ENCODE measurements around the gene CUBN.

The CUBN gene

DNA sequence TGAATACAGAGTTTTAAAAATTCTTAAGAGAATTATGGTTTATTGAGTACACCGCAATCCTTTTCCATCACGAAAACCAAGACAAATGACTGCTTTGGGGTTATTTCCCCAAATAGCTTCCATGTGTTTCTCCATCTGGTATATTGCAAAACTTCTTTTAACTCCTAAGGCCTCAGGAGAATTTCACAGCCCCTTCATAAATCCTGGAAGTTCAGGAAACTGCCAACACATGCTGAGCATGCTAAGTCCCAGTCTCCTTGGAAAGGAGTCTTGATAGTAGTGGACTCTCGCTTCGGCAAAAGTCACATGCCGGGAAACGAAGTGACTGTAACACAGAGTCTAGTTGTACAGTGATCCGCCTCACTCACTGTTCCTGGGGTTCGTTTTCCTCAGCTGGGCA, 224.3 kb downstream of the CUBN start:
- DNase-seq, result no peak

DNA sequence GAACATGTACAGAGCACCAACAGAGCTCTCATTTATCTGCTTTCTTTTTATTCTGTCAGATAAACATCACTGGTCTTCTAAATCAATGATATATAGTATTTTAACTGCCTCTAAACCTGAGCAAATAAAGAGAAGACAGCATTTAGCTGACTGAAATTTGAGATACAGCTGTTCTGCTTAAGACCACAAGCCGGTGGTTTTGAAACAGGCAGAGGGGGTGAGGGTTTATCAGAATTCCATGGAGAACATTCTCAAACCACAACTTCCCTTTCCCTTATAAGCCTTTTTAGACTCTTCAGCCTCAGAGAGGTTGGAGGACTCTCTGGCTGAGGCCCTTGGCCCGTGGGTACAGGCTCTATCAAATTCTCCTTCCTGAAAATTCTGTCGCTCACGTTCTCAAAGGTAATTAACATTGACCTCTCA, 225.0 kb downstream of the CUBN start:
- DNase-seq, result no peak

DNA sequence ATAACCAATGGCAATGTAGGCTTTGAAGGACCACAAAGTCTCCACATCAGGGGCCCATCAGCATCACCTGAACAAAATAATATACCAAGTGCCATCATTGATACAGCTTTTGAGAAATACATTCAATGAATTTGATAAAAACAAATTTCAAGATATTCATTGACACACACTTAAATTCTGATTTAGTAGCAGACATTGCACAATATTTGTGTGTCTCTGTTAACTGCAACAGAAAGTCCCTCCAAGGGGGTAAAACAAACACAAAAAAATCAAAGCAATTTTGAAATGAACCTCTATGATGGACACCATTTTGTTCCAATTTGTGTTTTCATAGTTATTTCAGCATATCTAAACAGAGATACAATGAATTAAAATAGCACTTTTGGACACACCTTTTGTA, 225.6 kb downstream of the CUBN start:
- no peak for DNase-seq

DNA sequence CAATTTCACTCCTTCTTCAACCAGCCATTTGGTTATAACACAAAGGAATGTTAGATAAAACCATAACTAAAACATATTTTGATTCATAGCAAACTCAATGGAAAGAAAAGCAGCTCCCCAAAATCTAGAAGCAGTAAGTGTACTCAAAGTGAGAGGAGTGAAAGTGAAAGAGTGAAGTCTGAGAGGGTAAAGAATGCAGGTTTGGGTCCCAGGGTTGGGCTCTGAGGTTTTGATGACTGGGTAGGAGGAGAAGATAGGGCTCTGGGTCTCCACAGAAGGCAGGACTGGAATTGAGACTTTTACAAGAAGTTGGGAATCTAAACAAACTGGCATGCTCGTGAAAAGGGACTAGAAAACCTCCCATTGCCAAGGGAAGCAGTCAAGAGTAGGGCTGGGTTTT, 227.0 kb downstream of the CUBN start:
- DNase-seq, result no peak

DNA sequence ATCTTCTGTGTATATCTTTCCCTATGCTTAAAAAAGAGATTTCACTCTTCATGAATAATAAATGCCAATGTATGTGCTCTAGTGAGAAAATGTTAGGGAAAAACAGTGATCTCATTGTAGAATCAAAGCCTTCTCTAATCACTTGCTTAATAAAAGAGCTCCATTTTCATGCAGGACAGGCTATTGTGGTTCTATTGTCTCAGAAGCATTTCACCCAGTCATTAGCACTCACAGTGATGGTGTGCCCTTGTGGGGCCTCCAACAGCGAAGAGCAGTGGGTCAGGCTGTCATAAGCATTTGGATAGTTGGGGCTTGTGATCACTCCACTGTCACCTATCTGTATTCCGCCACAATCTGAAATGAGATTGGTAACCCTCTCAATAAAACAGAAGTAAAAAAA, 228.5 kb downstream of the CUBN start:
- no peak for DNase-seq

DNA sequence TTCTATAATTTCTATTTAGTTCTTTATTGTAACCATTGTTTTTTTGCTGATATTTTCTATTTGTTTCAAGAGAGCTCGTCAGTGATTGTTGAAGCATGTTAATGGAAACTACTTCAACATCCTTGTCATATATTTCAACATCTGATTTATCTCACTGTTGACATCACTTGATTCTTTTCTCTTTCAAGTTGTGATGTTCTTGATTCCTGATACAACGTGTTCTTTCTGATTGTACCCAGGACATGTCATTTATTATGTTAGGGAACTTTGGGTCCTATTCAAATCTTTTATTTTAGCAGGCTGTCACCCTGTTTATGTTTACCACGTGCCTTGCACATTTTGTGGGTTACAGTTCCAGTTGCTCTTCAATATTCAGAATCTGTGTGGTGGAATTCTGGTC, 232.6 kb downstream of the CUBN start:
- no peak for DNase-seq

DNA sequence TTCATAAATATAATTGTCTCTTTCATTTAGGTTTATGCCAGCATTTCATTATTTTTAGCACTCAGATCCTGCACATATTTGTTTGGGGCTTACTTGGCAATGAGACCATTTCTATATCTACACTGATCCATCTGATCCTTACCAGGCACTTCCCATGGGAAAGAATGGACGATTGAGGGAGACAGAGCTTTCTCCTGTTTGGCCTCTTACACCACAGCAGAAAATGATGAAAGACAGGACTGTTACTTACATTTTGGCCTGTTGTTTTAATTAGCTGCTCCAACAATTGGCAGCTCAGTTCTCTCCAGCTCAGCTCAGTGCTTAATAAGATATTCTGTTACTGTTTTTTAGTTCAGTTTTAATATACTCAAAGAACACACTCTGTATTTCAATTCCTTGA, 234.8 kb downstream of the CUBN start:
- DNase-seq, result no peak

DNA sequence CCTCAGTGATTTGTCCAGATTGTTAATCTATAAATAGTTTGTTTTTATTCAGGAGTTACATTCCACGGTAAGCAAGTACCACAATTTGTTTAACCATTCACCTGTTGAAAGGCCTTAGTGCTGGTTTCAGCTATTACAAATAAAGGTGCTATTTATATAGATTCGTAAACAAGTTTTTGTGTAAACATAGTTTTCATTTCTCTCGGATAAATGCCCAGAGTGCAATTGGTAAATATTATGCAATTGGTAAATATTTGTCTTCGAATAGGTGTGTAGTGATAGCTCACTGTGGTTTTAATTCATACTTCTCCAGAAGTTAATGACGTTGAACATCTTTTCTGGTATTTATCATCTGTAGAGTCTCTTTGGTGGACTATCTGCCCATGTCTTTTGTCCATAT, 235.9 kb downstream of the CUBN start:
- peak; percentile 39 for DNase-seq

DNA sequence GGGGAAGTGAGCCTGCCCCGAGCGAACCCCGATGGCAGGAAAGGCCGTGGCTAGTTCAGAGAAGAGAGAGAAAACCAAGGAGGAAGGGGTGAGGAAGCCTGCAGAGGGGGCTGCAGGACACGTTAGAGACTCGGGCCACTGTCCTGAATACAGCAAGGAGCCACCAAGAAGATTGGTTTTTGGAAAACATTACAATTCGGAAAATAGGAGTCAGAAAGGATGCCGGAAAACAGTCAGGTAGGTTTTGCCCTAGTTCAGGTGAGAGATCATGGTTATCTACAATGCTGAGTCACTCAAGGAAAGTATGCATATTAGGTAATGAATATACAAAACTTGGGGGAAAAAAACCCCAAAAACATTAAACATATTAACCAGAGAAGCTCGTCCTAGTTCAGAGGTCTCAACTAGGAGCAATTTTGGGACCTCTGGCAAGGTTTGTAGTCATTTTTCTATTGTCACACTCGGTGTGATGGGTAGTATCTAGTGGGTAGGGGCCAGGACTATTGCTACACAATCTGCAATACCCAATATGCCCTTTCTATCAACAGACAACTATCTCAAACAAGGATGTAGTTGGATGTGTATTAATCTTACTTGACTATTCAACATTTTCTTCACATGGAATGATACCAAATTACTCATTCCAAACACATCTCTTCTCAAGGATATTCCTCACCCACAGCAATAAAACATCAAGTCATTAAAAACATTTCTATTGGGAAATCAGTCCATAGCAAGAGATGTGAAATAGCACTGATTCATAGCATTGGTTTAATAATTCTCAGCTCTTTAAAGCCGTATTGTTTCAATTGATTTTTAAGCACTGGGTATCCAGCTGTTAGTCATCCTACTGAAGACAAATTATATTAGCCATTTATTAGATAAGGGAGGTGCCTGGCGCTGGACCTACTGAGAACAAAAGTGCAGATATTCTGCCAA, 238.0 kb downstream of the CUBN start:
- DNase-seq, result no peak

DNA sequence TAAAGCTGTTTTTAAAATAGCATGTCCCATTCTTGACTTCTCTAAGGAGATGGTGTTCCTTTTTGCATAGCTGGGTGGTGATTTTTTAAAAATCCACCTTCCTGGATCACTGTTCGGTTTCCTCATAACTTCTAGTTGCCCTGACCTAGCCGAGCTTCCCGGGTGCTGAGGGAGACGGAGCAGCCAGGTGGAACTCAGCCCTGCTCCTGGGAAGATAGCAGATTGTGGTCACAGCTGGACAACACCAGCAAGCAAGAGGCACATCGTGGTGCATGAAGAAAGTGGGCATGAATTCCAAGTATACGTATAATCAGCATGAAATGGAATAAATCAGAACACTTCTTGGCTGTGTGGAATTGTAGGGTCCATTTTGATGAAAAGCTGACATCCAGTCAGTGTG, 238.9 kb downstream of the CUBN start:
- no peak for DNase-seq

DNA sequence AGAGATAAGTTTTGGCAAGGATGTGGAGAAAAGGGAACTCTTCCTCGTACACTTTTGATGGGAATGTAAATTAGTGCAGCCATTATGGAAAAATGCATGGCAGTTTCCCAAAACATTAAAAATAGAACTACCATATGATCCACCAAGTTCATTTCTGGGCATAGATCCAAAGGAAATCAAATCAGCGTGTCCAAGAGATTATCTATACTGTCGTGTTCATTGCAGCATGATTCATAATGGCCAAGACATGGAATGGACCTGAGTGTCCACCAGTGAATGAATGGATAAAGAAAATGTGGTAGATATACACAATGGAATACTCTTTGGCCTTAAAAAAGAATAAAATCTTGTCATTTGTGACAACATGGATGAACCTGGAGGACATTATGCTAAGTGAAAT, 242.0 kb downstream of the CUBN start:
- no peak for DNase-seq

DNA sequence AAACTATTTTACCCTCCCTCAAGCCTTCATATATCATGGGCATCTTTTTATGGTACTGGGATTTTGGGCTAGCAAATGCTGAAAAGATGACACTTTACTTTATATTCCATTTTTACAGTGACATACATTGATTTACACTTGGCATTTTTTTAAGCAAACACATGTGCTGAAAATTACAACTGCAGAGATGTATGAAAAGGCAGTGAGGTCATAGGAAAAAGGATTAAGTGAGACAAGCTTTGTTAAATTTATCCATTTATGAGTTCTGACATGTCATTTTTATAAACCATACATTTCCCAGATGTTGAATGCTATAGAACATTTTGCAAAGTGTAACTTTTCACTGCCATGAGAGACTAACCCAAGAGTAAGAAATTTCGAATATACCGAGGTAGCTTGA, 243.6 kb downstream of the CUBN start:
- DNase-seq, result no peak

DNA sequence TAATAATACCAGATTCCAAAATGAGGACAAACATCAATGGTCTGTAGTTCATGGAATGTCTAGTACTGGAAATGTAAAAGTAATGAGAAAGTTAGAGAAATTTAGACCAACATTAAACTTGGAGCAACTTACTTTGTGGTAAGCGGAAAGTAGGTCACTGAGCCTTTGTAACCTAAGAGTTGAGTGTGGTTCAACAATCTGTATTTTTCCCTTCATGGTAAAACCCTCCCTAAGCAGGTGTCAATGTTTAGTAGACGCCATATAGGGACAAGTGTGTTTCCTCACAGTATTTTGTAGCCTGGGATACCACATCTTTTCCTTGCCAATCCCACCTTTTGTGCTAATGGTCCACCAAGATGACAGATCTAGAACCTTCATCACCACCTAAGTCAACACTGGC, 245.1 kb downstream of the CUBN start:
- no peak for DNase-seq

DNA sequence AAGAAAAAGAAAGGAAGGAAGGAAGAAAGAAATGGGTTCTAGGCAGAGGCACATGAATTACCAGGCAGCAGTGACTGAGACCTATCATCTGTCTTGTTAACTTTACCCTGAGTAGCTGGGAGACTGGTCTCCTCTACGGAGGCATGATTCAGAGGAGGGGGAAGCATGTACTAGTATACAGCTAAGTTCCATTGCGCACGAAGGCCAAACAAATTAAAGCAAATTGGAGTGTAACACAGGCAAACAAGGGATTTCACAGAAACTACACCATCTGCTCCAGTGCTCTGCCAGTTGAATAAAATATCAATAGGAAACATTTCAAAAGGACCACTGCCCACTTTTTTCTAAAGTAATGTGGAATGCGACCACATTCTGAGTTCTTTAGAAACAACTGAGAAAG, 246.5 kb downstream of the CUBN start:
- no peak for DNase-seq

DNA sequence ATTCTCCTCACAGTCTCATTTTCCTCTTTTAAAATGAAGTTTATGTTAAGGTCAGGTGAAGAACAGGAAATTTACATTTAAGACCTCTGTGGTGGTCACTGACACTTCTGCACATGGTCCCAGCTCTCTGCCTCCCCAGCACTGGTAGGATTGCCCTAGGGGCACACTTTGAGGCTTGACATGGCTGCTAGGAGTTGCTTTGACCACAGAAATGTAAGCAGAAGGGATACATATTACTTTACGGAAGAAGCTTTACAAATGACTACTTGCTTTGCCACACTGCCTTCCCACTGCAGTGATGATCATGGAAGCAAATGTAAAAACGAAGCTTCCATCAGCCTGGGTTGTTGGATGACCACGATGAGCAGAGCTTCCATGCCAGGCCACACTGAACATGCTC, 259.3 kb downstream of the CUBN start:
- DNase-seq, result no peak

DNA sequence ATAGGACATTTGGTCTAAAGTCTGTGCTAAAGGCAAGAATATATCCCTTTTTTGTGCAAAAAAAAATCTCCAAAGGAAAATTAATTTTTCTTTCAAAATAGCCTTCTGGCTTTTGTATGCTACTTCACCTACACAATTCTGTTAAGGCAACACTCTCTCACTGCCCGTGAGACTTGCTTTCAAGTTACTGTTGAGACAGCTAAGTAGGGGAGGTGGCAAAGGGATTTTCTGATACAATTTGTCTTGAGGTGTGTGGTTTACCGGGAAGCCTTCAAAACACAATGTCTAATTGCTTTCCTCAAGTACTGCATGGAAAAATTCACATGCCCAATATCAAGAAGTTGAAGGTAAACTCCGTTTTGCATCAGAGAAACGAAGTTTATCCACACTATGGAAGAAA, 261.6 kb downstream of the CUBN start:
- no peak for DNase-seq

DNA sequence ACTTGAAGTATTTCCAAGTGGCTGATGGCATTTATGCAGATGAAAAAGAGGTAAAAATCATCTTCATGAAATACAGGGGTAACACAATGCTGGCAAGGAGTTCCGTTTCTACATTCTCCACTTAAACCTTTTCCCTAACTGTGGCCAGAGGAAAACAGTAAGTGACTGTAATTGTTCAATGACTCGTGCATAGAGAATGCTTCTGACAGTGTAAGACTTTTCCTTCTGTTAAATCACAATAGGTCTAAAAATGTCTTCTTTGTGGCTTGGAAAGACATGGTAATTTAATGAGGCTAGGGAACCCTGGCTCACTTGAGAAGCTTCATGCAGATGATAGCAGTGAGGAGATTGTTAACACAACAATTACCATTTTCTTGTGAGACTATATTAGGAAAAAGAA, 262.1 kb downstream of the CUBN start:
- no peak for DNase-seq

DNA sequence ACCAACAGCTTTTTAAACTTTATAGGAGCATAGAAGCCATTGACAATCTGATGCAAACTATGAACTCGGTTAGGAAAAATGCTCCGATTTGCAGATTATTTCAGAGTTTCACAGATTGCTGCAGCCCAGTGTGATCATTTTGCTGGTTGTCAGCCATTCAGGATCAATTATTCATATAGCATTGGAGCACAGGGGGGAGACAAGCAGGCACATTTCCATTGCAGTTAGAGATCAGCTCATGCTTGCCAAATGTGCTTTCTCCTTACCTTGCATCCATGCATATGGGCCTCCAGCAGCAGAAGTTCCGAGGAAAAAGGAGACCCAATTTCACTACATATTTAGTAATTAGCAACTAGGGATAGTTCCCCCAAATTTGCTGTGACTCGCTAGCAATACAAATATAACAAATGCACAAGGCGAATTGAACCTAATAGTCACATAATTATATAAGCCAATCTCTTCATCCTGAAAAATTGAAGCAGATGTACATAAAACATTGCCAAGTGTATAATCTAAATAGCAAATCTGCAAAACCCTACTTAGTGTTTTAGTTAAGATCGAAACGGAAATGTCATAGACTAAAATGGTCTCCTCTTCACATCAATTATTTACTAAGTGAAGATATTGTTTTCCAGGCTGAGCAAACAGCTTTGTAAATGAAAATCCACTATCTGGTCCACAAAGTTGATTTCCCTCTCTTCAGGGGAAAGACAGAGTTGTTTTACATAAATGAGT, 262.9 kb downstream of the CUBN start:
- DNase-seq, result no peak

DNA sequence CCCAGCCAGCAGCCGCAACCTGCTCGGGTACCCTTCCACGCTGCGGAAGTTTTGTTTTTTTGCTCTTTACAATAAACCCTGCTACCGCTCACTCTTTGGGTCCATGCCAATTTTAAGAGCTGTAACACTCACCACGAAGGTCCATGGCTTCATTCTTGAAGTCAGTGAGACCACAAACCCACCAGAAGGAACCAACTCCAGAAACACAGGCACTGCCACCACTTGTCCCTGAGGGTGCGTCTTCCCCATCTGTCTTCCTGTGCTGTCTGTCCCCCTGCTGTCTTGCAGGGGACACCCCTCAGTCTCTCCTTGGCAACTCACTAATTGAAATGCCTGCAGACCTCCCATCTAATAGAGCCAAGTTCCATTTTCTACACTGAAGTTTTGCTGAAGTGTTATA, 263.8 kb downstream of the CUBN start:
- DNase-seq, result no peak

DNA sequence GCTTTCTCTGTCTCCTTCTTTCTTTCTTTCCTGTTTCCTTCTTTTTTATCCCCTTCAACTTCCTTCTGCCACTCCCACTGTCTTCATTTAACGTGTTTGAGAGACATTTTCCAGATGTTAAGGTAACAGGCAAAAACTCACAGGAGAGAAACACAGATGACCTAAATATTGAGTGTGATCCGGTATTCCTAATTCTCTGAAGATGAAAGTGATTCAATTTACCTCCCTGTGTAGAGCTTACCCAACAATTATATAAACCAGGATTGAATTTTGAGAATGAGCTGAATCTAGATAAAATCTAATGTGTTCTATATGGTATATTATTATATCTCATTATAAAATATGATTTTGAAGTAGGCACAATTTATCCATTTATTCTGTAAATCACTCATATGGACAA, 265.8 kb downstream of the CUBN start:
- DNase-seq, result no peak

DNA sequence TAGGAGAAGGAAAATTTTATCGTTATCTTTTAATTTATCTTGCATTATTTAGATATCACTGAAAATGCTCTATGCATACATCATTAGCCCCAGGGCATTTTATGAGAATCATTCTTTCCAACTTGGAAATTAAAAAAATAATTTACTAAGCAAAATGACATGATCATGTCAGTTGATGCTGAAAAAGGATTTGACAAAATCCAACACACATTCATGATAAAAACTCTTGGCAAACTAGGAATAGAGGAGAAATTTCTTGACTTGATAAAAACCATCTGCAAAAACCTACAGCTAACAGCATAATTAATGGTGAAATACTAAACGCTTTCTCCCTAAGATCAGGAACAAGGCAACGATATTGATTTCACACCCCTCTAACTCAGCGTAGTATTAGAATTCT, 272.2 kb downstream of the CUBN start:
- no peak for DNase-seq

DNA sequence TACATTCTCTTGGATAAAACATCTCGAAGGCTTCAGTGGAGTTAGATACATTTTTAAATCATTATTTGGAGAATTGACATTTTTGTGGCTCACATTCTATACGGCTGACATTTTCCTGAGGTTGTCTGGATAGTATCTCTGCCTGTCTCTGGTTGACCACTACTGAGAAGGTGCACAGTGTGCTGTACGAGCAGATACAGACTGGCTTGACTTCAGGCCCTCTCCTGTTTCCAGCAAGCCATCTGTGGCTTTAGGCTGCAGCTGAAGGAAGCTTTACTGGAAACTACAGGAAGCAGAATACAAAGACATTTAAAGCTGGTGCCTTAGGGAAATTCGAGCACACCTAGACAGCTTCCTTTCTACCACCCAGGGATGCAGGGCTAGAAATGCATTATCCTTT, 273.0 kb downstream of the CUBN start:
- DNase-seq, result no peak

DNA sequence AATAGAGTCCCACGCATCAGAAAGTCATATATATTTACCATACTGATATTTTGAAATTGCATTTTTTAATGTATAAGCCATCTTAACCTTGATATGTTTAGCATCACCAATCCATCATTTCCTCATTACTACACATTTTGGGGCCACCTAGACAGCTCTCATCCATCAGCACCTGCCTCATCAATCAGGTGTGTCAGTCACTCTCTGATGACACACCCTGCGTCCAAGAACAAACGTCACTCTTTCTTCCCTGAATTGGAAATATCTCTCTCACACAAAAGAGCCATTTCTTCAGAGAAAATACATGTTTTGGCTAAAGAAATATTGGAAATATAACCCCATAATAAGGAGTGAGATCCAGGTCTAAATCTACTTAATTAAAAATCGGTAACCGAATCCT, 273.5 kb downstream of the CUBN start:
- DNase-seq, result no peak

DNA sequence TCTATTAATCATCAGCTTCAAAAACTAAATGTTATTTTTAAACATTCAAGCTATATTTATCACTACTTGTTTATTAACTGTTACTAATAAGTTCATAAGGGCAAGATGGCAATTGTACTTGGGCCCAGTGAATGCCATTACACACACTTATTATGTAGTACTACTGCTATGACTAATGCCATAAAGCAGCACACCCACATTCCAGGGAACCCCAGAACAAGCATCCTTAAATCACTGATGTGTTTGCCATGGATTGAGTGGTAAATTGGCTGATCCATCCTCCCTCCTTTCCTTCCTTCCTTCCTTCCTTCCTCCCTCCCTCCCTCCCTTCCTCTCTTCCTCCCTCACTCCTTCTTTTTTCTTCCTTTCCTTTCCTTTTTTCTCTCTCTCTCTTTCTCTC, 275.0 kb downstream of the CUBN start:
- no peak for DNase-seq

DNA sequence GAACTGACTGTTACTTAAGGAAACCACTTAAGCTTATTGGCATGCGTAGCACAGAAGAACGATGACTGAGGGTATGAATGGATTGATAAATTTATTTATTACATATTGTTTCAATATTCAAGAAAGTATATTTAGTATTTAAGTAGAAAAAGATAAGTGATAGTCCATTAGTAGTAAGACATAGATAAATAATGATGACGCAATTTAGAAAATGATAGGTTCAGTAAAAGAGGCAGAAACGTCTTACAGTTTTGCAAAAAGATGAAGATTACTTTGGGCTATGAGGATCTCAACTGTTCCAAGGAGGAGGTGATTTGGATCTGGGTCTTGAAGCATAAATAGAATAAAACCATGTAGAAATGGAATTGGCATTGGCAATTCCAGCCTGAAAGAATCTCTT, 275.8 kb downstream of the CUBN start:
- DNase-seq, result no peak

Data from NCI-H2029 (cell line).